ENCODE data around the gene HBA1. TPM values are rescaled to one million over a fixed set of nuclear protein-coding genes. Genes with fewer than 3 reads are reported as not detected.

HBA1 gene
- total RNA-seq, 1 experiment from 2014 or later = not detected

DNA sequence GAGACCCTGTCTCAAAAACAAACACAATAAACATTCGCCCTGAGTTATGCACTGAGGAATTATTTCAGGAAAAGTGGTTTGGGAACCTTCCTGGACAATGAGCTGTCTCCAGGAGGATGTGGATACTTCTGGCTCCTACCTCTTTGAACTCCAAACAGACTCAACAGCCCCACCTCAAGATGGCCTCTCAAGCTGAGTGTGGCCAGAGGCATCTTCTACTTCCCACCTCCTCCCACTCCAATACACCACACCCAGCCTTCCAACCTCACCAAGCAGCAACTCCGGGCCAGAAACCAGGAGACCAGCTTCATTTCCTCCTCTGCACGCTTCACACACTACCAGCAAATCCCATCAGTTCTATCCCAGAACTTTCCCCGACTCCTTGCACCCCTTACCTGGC is 15.4 kb downstream of the HBA1 start:
- intact Hi-C loops (cut with micrococcal nuclease) = no loop called here
- Histone ChIP-seq H3K9ac (ENCODE audit: low read length) (no peak overlapping the region), H3K27me3 (ENCODE audit: low read length) (no peaks in the 10 kb centered on the region), H4K20me1 (ENCODE audit: low read length) (no peaks in the 10 kb centered on the region), H3K4me3 (ENCODE audit: low read length) (no peak overlapping the region), H3K27ac (ENCODE audit: low read length) (no peak overlapping the region), H3K4me1 (ENCODE audit: insufficient read depth, low read length) (no peaks in the 10 kb centered on the region), H2AFZ (ENCODE audit: low read length) (no peak overlapping the region), H3K4me2 (ENCODE audit: low read length) (no peak overlapping the region), H3K9me2 (replicated peaks; ENCODE audit: low read length) (no peaks in the 10 kb centered on the region), H3F3A (ENCODE audit: low read length, unreplicated experiment) (no peaks in the 10 kb centered on the region), H3K36me3 (ENCODE audit: low read depth, low read length) (peaks cover 20% of the 10 kb centered on the region), H3K79me2 (ENCODE audit: low read length) (no peaks in the 10 kb centered on the region), H3K9me3 (ENCODE audit: low read length) (no peaks in the 10 kb centered on the region)
- ATAC-seq (no peak), DNase-seq (no peak)
- BruUV-seq (replicated peaks) = no TSS peak
- ChIA-PET CTCF (interaction anchor here (0.5 kb wide), 1 partner anchor 33 kb away, joined by 3 read pairs; no protein-coding TSS in a partner anchor), POLR2A (ENCODE audit: unreplicated experiment) (no interaction called here)
- TF ChIP-seq EZH2 (IDR thresholded peaks at IDR 0.05; ENCODE audit: low read length, unreplicated experiment) (no peak), EZH2phosphoT487 (IDR thresholded peaks at IDR 0.05; ENCODE audit: borderline replicate concordance, low read length) (no peak)
- TF ChIP-seq, protein P1, sequence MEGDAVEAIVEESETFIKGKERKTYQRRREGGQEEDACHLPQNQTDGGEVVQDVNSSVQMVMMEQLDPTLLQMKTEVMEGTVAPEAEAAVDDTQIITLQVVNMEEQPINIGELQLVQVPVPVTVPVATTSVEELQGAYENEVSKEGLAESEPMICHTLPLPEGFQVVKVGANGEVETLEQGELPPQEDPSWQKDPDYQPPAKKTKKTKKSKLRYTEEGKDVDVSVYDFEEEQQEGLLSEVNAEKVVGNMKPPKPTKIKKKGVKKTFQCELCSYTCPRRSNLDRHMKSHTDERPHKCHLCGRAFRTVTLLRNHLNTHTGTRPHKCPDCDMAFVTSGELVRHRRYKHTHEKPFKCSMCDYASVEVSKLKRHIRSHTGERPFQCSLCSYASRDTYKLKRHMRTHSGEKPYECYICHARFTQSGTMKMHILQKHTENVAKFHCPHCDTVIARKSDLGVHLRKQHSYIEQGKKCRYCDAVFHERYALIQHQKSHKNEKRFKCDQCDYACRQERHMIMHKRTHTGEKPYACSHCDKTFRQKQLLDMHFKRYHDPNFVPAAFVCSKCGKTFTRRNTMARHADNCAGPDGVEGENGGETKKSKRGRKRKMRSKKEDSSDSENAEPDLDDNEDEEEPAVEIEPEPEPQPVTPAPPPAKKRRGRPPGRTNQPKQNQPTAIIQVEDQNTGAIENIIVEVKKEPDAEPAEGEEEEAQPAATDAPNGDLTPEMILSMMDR (conservative IDR thresholded peaks at IDR 0.05; ENCODE audit: low read depth, low read length) = no peak

DNA sequence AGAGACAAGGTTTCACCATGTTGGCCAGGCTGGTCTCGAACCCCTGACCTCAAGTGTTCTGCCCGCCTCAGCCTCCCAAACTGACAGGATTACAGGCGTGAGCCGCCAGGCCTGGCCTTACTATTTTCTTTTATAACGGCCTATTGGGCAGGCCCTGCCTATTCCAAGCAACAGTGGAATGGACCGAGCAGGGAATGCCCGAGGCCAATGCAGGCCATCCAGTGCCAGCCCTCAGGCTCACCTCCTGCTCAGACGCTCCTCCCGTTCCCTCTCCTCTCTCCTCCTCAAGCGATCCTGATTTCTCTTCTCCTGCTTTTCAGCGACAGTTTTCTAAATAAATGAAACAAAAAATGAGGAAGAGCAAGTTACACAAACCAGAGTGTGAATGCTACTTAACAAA is 16.2 kb downstream of the HBA1 start:
- POLR2A ChIA-PET (ENCODE audit: unreplicated experiment) = no interaction called here
- H3K9me3 ChIP-seq (ENCODE audit: low read length) = no peaks in the 10 kb centered on the region
- no peaks in the 10 kb centered on the region for H3K9me2 ChIP-seq (replicated peaks; ENCODE audit: low read length)
- H3K4me3 ChIP-seq (ENCODE audit: low read length) = no peak overlapping the region
- no peak overlapping the region for H3K9ac ChIP-seq (ENCODE audit: low read length)
- no TSS peak for BruUV-seq (replicated peaks)
- CTCF ChIA-PET = no interaction called here
- H4K20me1 ChIP-seq (ENCODE audit: low read length) = no peaks in the 10 kb centered on the region
- no peak overlapping the region for H3K4me2 ChIP-seq (ENCODE audit: low read length)
- no peaks in the 10 kb centered on the region for H3F3A ChIP-seq (ENCODE audit: low read length, unreplicated experiment)
- no peaks in the 10 kb centered on the region for H3K27me3 ChIP-seq (ENCODE audit: low read length)
- H3K27ac ChIP-seq (ENCODE audit: low read length) = no peak overlapping the region
- TF ChIP-seq, protein P1 (conservative IDR thresholded peaks at IDR 0.05; ENCODE audit: low read depth, low read length) = no peak
- TF ChIP-seq EZH2 (IDR thresholded peaks at IDR 0.05; ENCODE audit: low read length, unreplicated experiment) = no peak
- TF ChIP-seq EZH2phosphoT487 (IDR thresholded peaks at IDR 0.05; ENCODE audit: borderline replicate concordance, low read length) = no peak
- no peaks in the 10 kb centered on the region for H3K79me2 ChIP-seq (ENCODE audit: low read length)
- intact Hi-C loops (cut with micrococcal nuclease) = no loop called here
- no peaks in the 10 kb centered on the region for H3K4me1 ChIP-seq (ENCODE audit: insufficient read depth, low read length)
- H2AFZ ChIP-seq (ENCODE audit: low read length) = no peak overlapping the region
- H3K36me3 ChIP-seq (ENCODE audit: low read depth, low read length) = peaks cover 19% of the 10 kb centered on the region
- ATAC-seq (no peak), DNase-seq (no peak)

DNA sequence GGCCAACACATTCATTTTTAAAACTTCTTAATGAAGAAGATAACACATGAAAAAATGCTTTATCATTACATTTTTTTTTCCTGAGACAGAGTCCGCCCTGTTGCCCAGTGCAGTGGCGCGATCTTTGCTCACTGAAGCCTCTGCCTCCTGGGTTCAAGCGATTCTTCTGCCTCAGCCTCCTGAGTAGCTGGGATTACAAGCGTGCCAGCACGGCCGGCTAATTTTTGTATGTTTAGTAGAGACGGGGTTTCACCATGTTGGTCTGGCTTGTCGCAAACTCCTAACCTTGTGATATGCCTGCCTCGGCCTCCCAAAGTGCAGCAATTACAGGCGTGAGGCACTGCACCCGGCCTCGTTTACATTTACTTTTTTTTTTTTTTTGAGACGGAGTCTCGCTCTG is 17.0 kb downstream of the HBA1 start:
- CTCF ChIA-PET = no interaction called here
- Histone ChIP-seq H3K79me2 (ENCODE audit: low read length) (no peaks in the 10 kb centered on the region), H2AFZ (ENCODE audit: low read length) (no peak overlapping the region), H3K9ac (ENCODE audit: low read length) (no peak overlapping the region), H4K20me1 (ENCODE audit: low read length) (no peaks in the 10 kb centered on the region), H3K9me2 (replicated peaks; ENCODE audit: low read length) (no peaks in the 10 kb centered on the region), H3K4me3 (ENCODE audit: low read length) (no peak overlapping the region), H3F3A (ENCODE audit: low read length, unreplicated experiment) (no peaks in the 10 kb centered on the region), H3K9me3 (ENCODE audit: low read length) (no peaks in the 10 kb centered on the region), H3K27me3 (ENCODE audit: low read length) (no peaks in the 10 kb centered on the region), H3K27ac (ENCODE audit: low read length) (no peak overlapping the region), H3K4me1 (ENCODE audit: insufficient read depth, low read length) (no peaks in the 10 kb centered on the region), H3K36me3 (ENCODE audit: low read depth, low read length) (peaks cover 23% of the 10 kb centered on the region), H3K4me2 (ENCODE audit: low read length) (no peak overlapping the region)
- intact Hi-C loops (cut with micrococcal nuclease) = no loop called here
- POLR2A ChIA-PET (ENCODE audit: unreplicated experiment) = no interaction called here
- DNase-seq (no peak), ATAC-seq (no peak)
- no TSS peak for BruUV-seq (replicated peaks)
- TF ChIP-seq, protein P1 (conservative IDR thresholded peaks at IDR 0.05; ENCODE audit: low read depth, low read length) = no peak
- TF ChIP-seq EZH2phosphoT487 (IDR thresholded peaks at IDR 0.05; ENCODE audit: borderline replicate concordance, low read length) (no peak), EZH2 (IDR thresholded peaks at IDR 0.05; ENCODE audit: low read length, unreplicated experiment) (no peak)
